Aorta (tissue), 5 donors: ENCODE results near the gene LYVE1. TPM values are rescaled to one million over a fixed set of nuclear protein-coding genes. Genes with fewer than 3 reads are reported as not detected.

Source experiments
- ATAC-seq: fragments of 200-7000 bp; cut with Tn5 transposase; one replicate; pipeline ENCODE4 v1.9.1; 2022; ENCODE audit warnings: moderate library complexity; ENCODE audit not compliant: low FRiP score
- DNase-seq, 2 donors: peaks; one replicate each; pipeline ENCODE4 v3.0.0-alpha.2; 2020
- H3K27ac ChIP-seq, 2 donors: one replicate each; pipeline ENCODE4 v1.5.1; 2013; ENCODE audit warnings: low read length in 2 of 2, mild to moderate bottlenecking in 2 of 2, moderate library complexity in 2 of 2, control low read depth in 1 of 2, inconsistent platforms in 1 of 2, low read depth in 1 of 2
- H3K27me3 ChIP-seq, 2 donors: one replicate each; pipeline ENCODE4 v1.6.1; 2013; ENCODE audit warnings: control low read depth in 1 of 2, low read length in 1 of 2, mild to moderate bottlenecking in 1 of 2, moderate library complexity in 1 of 2; ENCODE audit not compliant: insufficient read depth in 2 of 2, control insufficient read depth in 1 of 2
- H3K36me3 ChIP-seq, 2 donors: one replicate each; pipeline ENCODE4 v1.6.1; 2013; ENCODE audit warnings: control low read depth in 1 of 2, low read length in 1 of 2, mild to moderate bottlenecking in 1 of 2; ENCODE audit not compliant: insufficient read depth in 2 of 2, control insufficient read depth in 1 of 2
- H3K4me1 ChIP-seq, 2 donors: one replicate each; pipeline ENCODE4 v1.6.1; 2013; ENCODE audit warnings: low read length in 2 of 2, control low read depth in 1 of 2, mild to moderate bottlenecking in 1 of 2, moderate library complexity in 1 of 2; ENCODE audit not compliant: insufficient read depth in 2 of 2, control insufficient read depth in 1 of 2
- H3K4me3 ChIP-seq, 2 donors: one replicate each; pipeline ENCODE4 v1.5.1; 2013; ENCODE audit warnings: low read length in 2 of 2, control low read depth in 1 of 2, mild to moderate bottlenecking in 1 of 2
- H3K9me3 ChIP-seq: one replicate; pipeline ENCODE4 v1.6.1; 2013; ENCODE audit warnings: mild to moderate bottlenecking, low read length; ENCODE audit not compliant: control insufficient read depth
- WGBS, 2 donors: extraction: QIAGEN DNeasy Blood & Tissue Kit; methylation state at CpG; one replicate each; pipeline ENCODE4 v1.1.7; 2013; 5-methylcytosine and 5-hydroxymethylcytosine counted together
- intact Hi-C, 2 donors: fragments of 100-400 bp; cut with DNase I; formaldehyde crosslinking; loops; one replicate each; pipeline versions ENCODE4 v1.14.2 to v1.15.0; 2022
- polyA plus RNA-seq, 2 donors: library from polyadenylated mRNA; stranded (reverse); fragments of 200-250 nt; gene quantifications; one replicate each; pipeline ENCODE4 v1.2.3, GENCODE V29; 2013
- total RNA-seq, 2 donors: library from RNA; stranded (reverse); fragmentation: NEBNext Ultra II Directional; extraction: Animal tissue kit (Norgen Biotek cat#: 25700); gene quantifications; one replicate each; pipeline ENCODE4 v1.2.1, GENCODE V29; 2021
- donor health status: healthy with polysubstance abuse.
- donor health status: Bipolar disorder and iron deficiency.
- donor health status: DM: no; HTN: no; CAD: no.
- donor health status: DM: no; HTN: no; CAD: no.
- donor health status: DM: yes; HTN: yes; CAD: no.

The LYVE1 gene
- total and polyA plus RNA-seq, 4 donors, result 11.8 to 179 (median 96.6) TPM

- no peaks in the 10 kb centered on the region for H3K36me3 ChIP-seq
- no peak for DNase-seq
- intact Hi-C loops, result no loop called here
- no peak overlapping the region for H3K4me3 ChIP-seq
- 57 to 68% methylated on average over 5 of the region's 5 CpGs for WGBS, 2 donors
- peaks cover 0 to 8% of the 10 kb centered on the region in 2 donors for H3K4me1 ChIP-seq
- H3K9me3 ChIP-seq, result no peaks in the 10 kb centered on the region
- no peaks in the 10 kb centered on the region for H3K27me3 ChIP-seq
- ATAC-seq, result no peak
- H3K27ac ChIP-seq, result no peak overlapping the region
Measured at GRCh38 chr11:10541561-10541930, 26.9 kb downstream of the LYVE1 start.

DNA sequence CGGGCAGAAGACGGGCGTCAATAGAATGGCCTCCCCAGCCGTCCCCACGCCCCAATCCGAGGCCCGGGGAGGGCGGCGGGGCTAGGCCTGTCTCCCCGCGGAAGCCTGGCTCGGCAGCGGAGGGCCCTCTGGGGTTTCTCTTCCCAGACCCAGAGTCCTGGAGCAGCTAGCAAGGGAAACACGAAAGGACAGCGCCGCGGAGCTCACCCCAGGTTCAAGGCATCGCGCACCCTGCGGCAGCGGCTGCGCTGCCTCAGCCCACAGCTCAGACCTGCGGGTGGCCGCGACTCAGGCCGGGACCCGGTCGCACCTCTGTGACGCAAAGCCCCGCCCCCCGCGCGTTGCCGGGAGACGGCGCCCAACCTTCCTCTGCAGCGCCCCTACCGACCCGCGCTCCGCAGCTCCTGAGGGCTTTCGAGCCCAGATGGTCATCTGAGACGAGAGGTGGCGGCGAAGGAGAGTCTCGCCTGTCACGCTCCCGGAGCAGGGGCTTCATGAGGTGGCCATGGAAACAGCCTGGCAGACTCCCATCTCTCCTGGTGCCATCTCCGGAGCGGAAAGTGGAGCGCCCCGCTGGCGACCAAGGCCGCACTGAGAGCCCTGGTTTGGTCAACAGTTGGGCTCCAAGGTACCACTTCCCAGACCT lies 27.4 kb downstream of the LYVE1 start, which contains the start of gene RNF141:
Gene RNF141, minus strand, starts transcription at position 273 of the 646 bp plus-strand sequence. CDS start 7,029 bp downstream, outside the sequence.
- Histone ChIP-seq H3K27me3 (no peaks in the 10 kb centered on the region), H3K36me3 (no peaks in the 10 kb centered on the region), H3K4me1 (peaks cover 0 to 10% of the 10 kb centered on the region in 2 donors), H3K9me3 (no peaks in the 10 kb centered on the region), H3K27ac (peak within 1 kb of the TSS; percentile 57 to 92), H3K4me3 (peak within 1 kb of the TSS; percentile 84 to 93)
- 0% methylated on average over 36 to 54 of the region's 54 CpGs for WGBS, 2 donors
- ATAC-seq (peak; percentile 100), DNase-seq (peak; percentile 97 to 99)
- intact Hi-C loops, result no loop called here

DNA sequence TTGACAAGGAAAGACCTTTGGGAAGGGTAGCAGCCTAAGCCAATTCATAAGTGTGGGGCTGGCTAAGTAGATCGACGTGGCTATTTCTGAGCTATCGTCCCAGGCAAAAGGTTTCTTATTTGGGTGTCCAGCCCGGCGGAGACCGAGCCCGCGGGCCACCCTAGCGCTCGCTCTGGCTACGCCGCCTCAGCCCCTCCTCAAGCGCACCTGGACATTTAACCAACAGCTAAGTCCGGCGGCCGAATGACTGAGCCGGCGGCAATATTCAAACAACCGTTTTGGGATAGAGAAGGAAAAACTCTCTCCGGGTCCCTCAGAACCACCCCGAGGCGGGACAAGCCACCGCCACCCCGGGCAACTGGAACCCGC lies 27.9 kb downstream of the LYVE1 start:
- Histone ChIP-seq H3K36me3 (no peaks in the 10 kb centered on the region), H3K27ac (peak overlapping the region; percentile 57 to 92), H3K4me1 (peaks cover 0 to 14% of the 10 kb centered on the region in 2 donors), H3K27me3 (no peaks in the 10 kb centered on the region), H3K4me3 (peak overlapping the region; percentile 84 to 93), H3K9me3 (no peaks in the 10 kb centered on the region)
- WGBS, 2 donors, result 0% methylated on average over 25 of the region's 25 CpGs
- intact Hi-C loops, result no loop called here
- DNase-seq (no peak), ATAC-seq (peak; percentile 69)

- no peak overlapping the region for H3K27ac ChIP-seq
- no peak for ATAC-seq
- H3K36me3 ChIP-seq, result no peaks in the 10 kb centered on the region
- intact Hi-C loops, result no loop called here
- no peak overlapping the region for H3K4me3 ChIP-seq
- H3K9me3 ChIP-seq, result no peaks in the 10 kb centered on the region
- DNase-seq, result no peak
- no peaks in the 10 kb centered on the region for H3K27me3 ChIP-seq
- peaks cover 0 to 14% of the 10 kb centered on the region in 2 donors for H3K4me1 ChIP-seq
Measured at GRCh38 chr11:10539339-10539738, 29.1 kb downstream of the LYVE1 start.

GRCh38 chr11:10538924-10539323 lies 29.5 kb downstream of the LYVE1 start:
- Histone ChIP-seq H3K4me3 (no peak overlapping the region), H3K4me1 (peaks cover 0 to 14% of the 10 kb centered on the region in 2 donors), H3K27ac (no peak overlapping the region), H3K36me3 (no peaks in the 10 kb centered on the region), H3K27me3 (no peaks in the 10 kb centered on the region), H3K9me3 (no peaks in the 10 kb centered on the region)
- intact Hi-C loops, result no loop called here
- no peak for DNase-seq
- no peak for ATAC-seq
- WGBS, 2 donors, result 3 to 9% methylated on average over 1 of the region's 1 CpG

DNA sequence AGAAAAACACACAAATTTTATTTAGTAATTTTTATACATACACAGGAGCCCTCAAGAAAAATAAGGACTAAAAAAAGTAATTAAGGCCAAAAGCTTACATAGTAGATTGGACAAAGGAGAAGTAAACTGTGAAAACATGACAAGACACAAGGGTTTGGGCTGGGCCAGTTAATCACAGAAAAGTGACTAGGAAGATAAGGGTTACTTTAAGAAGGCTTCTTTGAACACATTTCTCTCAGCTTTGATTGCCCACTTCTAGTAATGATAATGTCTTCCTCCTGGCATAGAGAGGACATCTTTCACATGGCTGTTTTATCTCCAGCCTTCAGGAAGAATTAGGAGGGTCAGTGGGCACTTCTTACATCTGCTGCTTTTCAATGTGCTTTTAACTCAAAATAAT lies 30.9 kb downstream of the LYVE1 start:
- H3K9me3 ChIP-seq, result no peaks in the 10 kb centered on the region
- H3K4me3 ChIP-seq, result no peak overlapping the region
- H3K36me3 ChIP-seq, result peaks cover 0 to 4% of the 10 kb centered on the region in 2 donors
- DNase-seq, result no peak
- H3K4me1 ChIP-seq, result peaks cover 0 to 14% of the 10 kb centered on the region in 2 donors
- no peak for ATAC-seq
- H3K27ac ChIP-seq, result no peak overlapping the region
- intact Hi-C loops, result no loop called here
- no peaks in the 10 kb centered on the region for H3K27me3 ChIP-seq

DNA sequence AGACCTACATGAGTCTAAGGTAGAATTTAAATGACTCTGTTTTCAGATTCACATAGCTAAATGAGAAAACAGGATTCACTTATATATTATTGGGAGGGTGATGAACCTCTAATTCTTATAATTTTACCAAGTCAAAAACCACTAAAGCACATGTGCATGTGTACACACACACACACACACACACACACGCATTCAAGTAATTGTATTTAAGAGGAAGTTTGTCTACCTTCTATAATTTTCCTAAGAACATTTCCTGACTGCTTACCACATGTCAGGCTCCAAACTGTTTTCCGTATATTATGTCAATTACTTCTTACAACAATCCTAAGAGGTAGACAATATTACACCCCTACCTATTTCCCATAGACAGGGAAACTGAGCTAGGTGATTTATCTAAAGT lies 34.1 kb downstream of the LYVE1 start:
- WGBS, 2 donors, result 87 to 94% methylated on average over 2 of the region's 2 CpGs
- H3K27ac ChIP-seq, result no peak overlapping the region
- intact Hi-C loops, result no loop called here

DNA sequence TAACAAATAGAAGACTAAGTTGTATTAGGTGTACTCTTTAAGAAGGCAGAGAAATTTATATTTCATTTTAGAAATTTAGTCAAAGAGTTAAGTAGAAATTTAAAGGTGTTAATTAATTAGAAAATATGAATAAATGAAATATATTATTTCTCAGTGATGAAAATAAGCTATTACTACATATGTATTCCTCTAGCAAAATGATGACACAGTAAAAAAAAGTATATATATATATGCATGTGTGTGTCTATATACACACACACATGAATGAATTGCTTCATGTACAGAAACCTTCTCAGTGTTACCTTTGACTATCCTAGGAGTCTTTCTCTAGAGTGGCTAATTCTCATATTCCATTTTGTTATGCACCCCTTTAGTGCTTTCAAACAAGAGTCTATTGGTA lies 35.1 kb downstream of the LYVE1 start:
- H3K9me3 ChIP-seq, result no peaks in the 10 kb centered on the region
- no peak overlapping the region for H3K27ac ChIP-seq
- H3K27me3 ChIP-seq, result no peaks in the 10 kb centered on the region
- ATAC-seq (no peak), DNase-seq (no peak)
- intact Hi-C loops, result no loop called here
- peaks cover 0 to 4% of the 10 kb centered on the region in 2 donors for H3K36me3 ChIP-seq
- peaks cover 0 to 12% of the 10 kb centered on the region in 2 donors for H3K4me1 ChIP-seq
- no peak overlapping the region for H3K4me3 ChIP-seq

More for the DNA sequence above, 34.1 kb downstream of the LYVE1 start:
- no peak for ATAC-seq
- Histone ChIP-seq H3K4me3 (no peak overlapping the region), H3K9me3 (no peaks in the 10 kb centered on the region), H3K4me1 (peaks cover 0 to 14% of the 10 kb centered on the region in 2 donors), H3K27me3 (no peaks in the 10 kb centered on the region), H3K36me3 (peaks cover 0 to 4% of the 10 kb centered on the region in 2 donors)
- DNase-seq, result no peak

DNA sequence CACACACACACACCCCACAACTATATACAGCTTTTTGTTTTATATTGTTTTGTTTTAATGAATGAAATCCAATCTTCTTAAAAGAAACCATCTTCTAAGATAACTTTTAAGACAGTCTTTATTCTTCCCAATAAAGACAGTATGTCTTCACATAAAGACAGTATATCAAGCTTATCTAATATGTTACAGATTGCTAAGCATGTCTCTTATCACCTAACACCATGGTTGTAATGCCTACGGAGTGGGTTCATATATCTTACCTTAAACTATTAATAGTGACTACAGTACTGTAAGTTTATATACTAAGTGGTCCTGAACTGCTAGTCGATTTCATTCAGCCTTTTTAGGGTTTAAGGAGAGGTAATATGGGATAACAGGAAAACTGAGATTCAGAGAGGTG lies 35.9 kb downstream of the LYVE1 start:
- ATAC-seq, result no peak
- H3K36me3 ChIP-seq, result peaks cover 0 to 4% of the 10 kb centered on the region in 2 donors
- WGBS, 2 donors, result 62 to 70% methylated on average over 2 of the region's 2 CpGs

More for the DNA sequence above, 35.9 kb downstream of the LYVE1 start:
- no peaks in the 10 kb centered on the region for H3K9me3 ChIP-seq
- peaks cover 0 to 9% of the 10 kb centered on the region in 2 donors for H3K4me1 ChIP-seq
- no peak overlapping the region for H3K4me3 ChIP-seq
- no peak overlapping the region for H3K27ac ChIP-seq
- no peaks in the 10 kb centered on the region for H3K27me3 ChIP-seq
- no peak for DNase-seq
- intact Hi-C loops, result no loop called here
